Measurements from ENCODE around the gene MYO18B.
A peak's percentile ranks its signal among the peaks of the same experiment; 100 is the strongest.

GRCh38 chr22:25764270-25765015 lies 22.5 kb downstream of the MYO18B start:
- TF ChIP-seq POLR2AphosphoS5 (IDR thresholded peaks at IDR 0.05; ENCODE audit: low read depth, low read length) = no peak
- no peak for TF ChIP-seq RXRA (IDR thresholded peaks at IDR 0.05; ENCODE audit: insufficient read depth, low read depth, low read length)
- TF ChIP-seq CTCF (IDR thresholded peaks at IDR 0.05; ENCODE audit: control extremely low read depth in 1 of 3, insufficient read depth in 1 of 3, low read depth in 1 of 3, low read length in 3 of 3) = peak; percentile 65 to 89 (median 77)
- TF ChIP-seq SRF (IDR thresholded peaks at IDR 0.05; ENCODE audit: low read depth, low read length) = no peak
- no peak for TF ChIP-seq SIRT6 (IDR thresholded peaks at IDR 0.05; ENCODE audit: low read length)
- TF ChIP-seq CHD1 (IDR thresholded peaks at IDR 0.05; ENCODE audit: low read depth, low read length) = no peak
- no peak for TF ChIP-seq JUN (IDR thresholded peaks at IDR 0.05; ENCODE audit: low read depth, low read length)
- peak; percentile 77; the same call in 1 of the 2 replicates for TF ChIP-seq YY1 (IDR thresholded peaks at IDR 0.05; ENCODE audit: low read depth, low read length)
- no peak for TF ChIP-seq POLR2A (IDR thresholded peaks at IDR 0.05; ENCODE audit: control extremely low read depth in 1 of 2, low read depth in 2 of 2, low read length in 2 of 2)
- no peak for TF ChIP-seq USF2 (IDR thresholded peaks at IDR 0.05; ENCODE audit: low read length)
